K562 (cell line): ENCODE measurements around the gene ISY1. TPM values are rescaled to one million over a fixed set of nuclear protein-coding genes. Genes with fewer than 3 reads are reported as not detected.

Experiments
- ATAC-seq: fragments of 200-7000 bp; cut with Tn5 transposase; 3 replicates; pipeline ENCODE4 v1.9.1; 2020; ENCODE audit warnings: moderate library complexity
- BruUV-seq: library from RNA; stranded (reverse); fragments of 400-500 nt; replicated peaks from 2 replicates; lab custom pipeline; 2021; lab: Mats Ljungman, UMichigan
- CTCF ChIA-PET: fragments of 300-600 bp; formaldehyde crosslinking; extraction: SDS; loops from one replicate; lab custom pipeline; 2021; ENCODE audit warnings: low intra/inter-chr PET ratio; lab: Yijun Ruan, JAX
- POLR2A ChIA-PET: fragments of 300-600, 350-650 bp; sonication (Branson Sonifier 250); formaldehyde crosslinking; extraction: SDS; loops from one replicate; lab custom pipeline; 2021; ENCODE audit warnings: antibody characterized with exemption, inconsistent platforms; lab: Yijun Ruan, JAX
- DNase-seq, 4 experiments: peaks; one replicate each; pipeline versions ENCODE4 v3.0.0 to v3.0.0-alpha.2; 2011 to 2018; ENCODE audit warnings: low spot score in 3 of 4, mixed read lengths in 3 of 4; ENCODE audit errors: extremely low read depth in 1 of 4
- FAIRE-seq: peaks from 2 replicates; lab custom pipeline; 2011; peaks lifted over from hg19 to GRCh38; lab: Jason Lieb, UNC
- H2AFZ ChIP-seq: 2 replicates; pipeline ENCODE4 v1.6.0; 2011; ENCODE audit warnings: low read depth, low read length, control low read depth, inconsistent platforms
- H3K27ac ChIP-seq: fragments of 200-600 bp; 3 replicates; pipeline ENCODE4 v1.8.0; 2011; ENCODE audit warnings: low read depth, mild to moderate bottlenecking, control low read depth, inconsistent platforms, low read length, moderate library complexity, mixed read lengths; ENCODE audit errors: extremely low read depth
- H3K27me3 ChIP-seq, 2 experiments: fragments of 300-600 bp in 1 of 2; 2 replicates in 1 of 2; 3 replicates in 1 of 2; pipeline versions ENCODE4 v1.6.0 to v1.8.0; 2011; ENCODE audit warnings: inconsistent platforms in 2 of 2, low read length in 2 of 2, mild to moderate bottlenecking in 1 of 2, mixed read lengths in 1 of 2, moderate library complexity in 1 of 2; ENCODE audit not compliant: control insufficient read depth in 2 of 2, insufficient read depth in 2 of 2
- H3K36me3 ChIP-seq: fragments of 300-600 bp; 3 replicates; pipeline ENCODE4 v1.8.0; 2011; ENCODE audit warnings: mild to moderate bottlenecking, low read length, inconsistent platforms; ENCODE audit not compliant: control insufficient read depth, insufficient read depth
- H3K4me1 ChIP-seq, 2 experiments: fragments of 200-600 bp in 1 of 2; replicated peaks in 1 of 2; 2 replicates in 1 of 2; 3 replicates in 1 of 2; pipeline versions ENCODE4 v1.5.1 to v1.8.0; 2011; ENCODE audit warnings: inconsistent platforms in 2 of 2, low read length in 2 of 2, mild to moderate bottlenecking in 1 of 2, mixed read lengths in 1 of 2, moderate library complexity in 1 of 2; ENCODE audit not compliant: control insufficient read depth in 2 of 2, insufficient read depth in 2 of 2
- H3K4me2 ChIP-seq: 2 replicates; pipeline ENCODE4 v1.6.1; 2011; ENCODE audit warnings: low read length, control low read depth, inconsistent platforms, mixed read lengths; ENCODE audit not compliant: insufficient read depth
- H3K4me3 ChIP-seq: fragments of 200-600 bp; sonication (generic), shearing (Covaris generic); 2 replicates; pipeline ENCODE4 v1.5.1; 2016; ENCODE audit warnings: control low read depth, inconsistent platforms
- H3K79me2 ChIP-seq: fragments of 200-600 bp; 3 replicates; pipeline ENCODE4 v1.8.0; 2011; ENCODE audit warnings: low read length, inconsistent platforms; ENCODE audit not compliant: control insufficient read depth, insufficient read depth
- H3K9ac ChIP-seq, 2 experiments: 2 replicates each; pipeline versions ENCODE4 v1.6.0 to v1.6.1; 2011; ENCODE audit warnings: low read depth in 2 of 2, low read length in 2 of 2, control low read depth in 1 of 2, inconsistent platforms in 1 of 2, mild to moderate bottlenecking in 1 of 2, mixed read lengths in 1 of 2; ENCODE audit not compliant: insufficient read depth in 1 of 2
- H3K9me1 ChIP-seq: one replicate; pipeline ENCODE4 v1.6.0; 2011; ENCODE audit warnings: inconsistent platforms, mild to moderate bottlenecking, low read length, moderate library complexity; ENCODE audit not compliant: control insufficient read depth, insufficient read depth
- H3K9me3 ChIP-seq: replicated peaks from 2 replicates; pipeline ENCODE4 v1.5.1; 2011; ENCODE audit warnings: low read depth, low read length, inconsistent platforms; ENCODE audit not compliant: control insufficient read depth, insufficient read depth
- H4K20me1 ChIP-seq: replicated peaks from 2 replicates; pipeline ENCODE4 v1.6.1; 2011; ENCODE audit warnings: low read length, inconsistent platforms, mixed read lengths; ENCODE audit not compliant: control insufficient read depth, insufficient read depth
- DACH1 ChIP-seq: fragments of 450-650 bp; IDR thresholded peaks from 2 replicates; pipeline ENCODE4 v1.6.1; 2018; ENCODE audit not compliant: partially characterized antibody
- DPF2 ChIP-seq: fragments of 450-650 bp; IDR thresholded peaks from 2 replicates; pipeline ENCODE4 v1.6.1; 2016
- ESRRB ChIP-seq: fragments of 250-450 bp; sonication (Bioruptor Pico); IDR thresholded peaks from 2 replicates; pipeline ENCODE4 v1.5.0; 2020; ENCODE audit warnings: mild to moderate bottlenecking, moderate library complexity, borderline replicate concordance
- EZH2 ChIP-seq: IDR thresholded peaks from 2 replicates; pipeline ENCODE4 v1.6.1; 2012; ENCODE audit warnings: low read depth, mild to moderate bottlenecking, inconsistent platforms, low read length, borderline replicate concordance
- FOS ChIP-seq: IDR thresholded peaks from 3 replicates; pipeline ENCODE4 v1.6.1; 2011; ENCODE audit not compliant: insufficient read length; ENCODE audit errors: extremely low read depth
- GATAD2B ChIP-seq: fragments of 450-650 bp; IDR thresholded peaks from 2 replicates; pipeline ENCODE4 v1.6.1; 2017; ENCODE audit warnings: mild to moderate bottlenecking, borderline replicate concordance
- HCFC1 ChIP-seq: IDR thresholded peaks from 2 replicates; pipeline ENCODE4 v1.6.1; 2012; ENCODE audit warnings: low read depth, low read length, improper control_type of control experiment
- KLF13 ChIP-seq: fragments of 450-650 bp; IDR thresholded peaks from 2 replicates; pipeline ENCODE4 v1.6.1; 2016; ENCODE audit warnings: missing genetic modification characterization, low read depth, mild to moderate bottlenecking, missing compliant biosample characterization, moderate library complexity, borderline replicate concordance
- NR3C1 ChIP-seq: sonication (generic); formaldehyde crosslinking; IDR thresholded peaks from 2 replicates; pipeline ENCODE4 v1.8.1; 2022; ENCODE audit warnings: missing genetic modification reagents
- OTX1 ChIP-seq: fragments of 450-650 bp; formaldehyde crosslinking; IDR thresholded peaks from 2 replicates; pipeline ENCODE4 v1.4.0; 2022; ENCODE audit warnings: mild to moderate bottlenecking
- RBM34 ChIP-seq: fragments of 200-400 bp; formaldehyde crosslinking; IDR thresholded peaks from 2 replicates; pipeline ENCODE4 v1.6.1; 2018; ENCODE audit warnings: low read length, borderline replicate concordance; ENCODE audit not compliant: insufficient read depth
- SLC30A9 ChIP-seq: fragments of 250-450 bp; sonication (Bioruptor Pico); IDR thresholded peaks from 2 replicates; pipeline ENCODE4 v1.8.0; 2022; ENCODE audit warnings: mild to moderate bottlenecking, moderate library complexity
- SMARCA4 ChIP-seq: fragments of 450-650 bp; IDR thresholded peaks from 2 replicates; pipeline ENCODE4 v1.6.1; 2016
- XRCC5 ChIP-seq: fragments of 200-400 bp; formaldehyde crosslinking; IDR thresholded peaks from 2 replicates; pipeline ENCODE4 v1.6.1; 2017; ENCODE audit warnings: low read depth, mild to moderate bottlenecking, low read length
- ZNF143 ChIP-seq: sonication (generic); formaldehyde crosslinking; IDR thresholded peaks from 2 replicates; pipeline ENCODE4 v1.9.0; 2022; ENCODE audit warnings: mild to moderate bottlenecking, missing genetic modification reagents
- WGBS: fragments of 100-300 bp; shearing (Covaris generic); methylation state at CpG from one replicate; pipeline ENCODE4 v1.1.6; 2016; ENCODE audit warnings: low coverage, mixed read lengths; ENCODE audit not compliant: insufficient coverage; ENCODE audit errors: missing lambda C conversion rate; 5-methylcytosine and 5-hydroxymethylcytosine counted together
- in situ Hi-C: fragments of 300-500 bp; cut with MboI; formaldehyde crosslinking; loops from 4 replicates; pipeline ENCODE4 v1.15.0; 2018; ENCODE audit warnings: inconsistent platforms, mixed read lengths
- intact Hi-C: fragments of 100-400 bp; cut with micrococcal nuclease; formaldehyde crosslinking; loops from 2 replicates; pipeline ENCODE4 v1.14.2; 2022
- polyA plus RNA-seq, 8 experiments: library from polyadenylated mRNA; depleted of rRNA in 4 of 8; stranded (reverse) in 5 of 8; unstranded in 3 of 8; fragments of >200 nt; fragmentation: Nextera tagmentation in 2 of 8; fragmentation: Illumina TruSeq in 1 of 8; extraction: Ambion mirVana in 2 of 8; extraction: Trizol in 1 of 8; gene quantifications; 2 replicates each; pipeline versions ENCODE4 v1.2.1 to v1.2.3, GENCODE V29; 2011 to 2014; ENCODE audit warnings: inconsistent platforms in 1 of 8, missing spikeins in 1 of 8
- total RNA-seq, 7 experiments: library from RNA; depleted of rRNA in 6 of 7; stranded (reverse); fragments of >200 nt in 6 of 7; fragmentation: Illumina TruSeq in 2 of 7; extraction: Trizol in 2 of 7; gene quantifications; 2 replicates each; pipeline versions ENCODE4 v1.2.1 to v1.2.3, GENCODE V29; 2011 to 2021; ENCODE audit warnings: low replicate concordance in 1 of 7
- TF ChIP-seq, protein P1 (sequence below): sonication (generic); formaldehyde crosslinking; IDR thresholded peaks from 2 replicates; pipeline ENCODE4 v1.8.1; 2023; ENCODE audit warnings: mild to moderate bottlenecking, missing genetic modification reagents
- TF ChIP-seq, protein P2 (sequence below): fragments of 200-800 bp; sonication (Bioruptor generic); IDR thresholded peaks from 2 replicates; pipeline ENCODE4 v1.6.1; 2017; ENCODE audit warnings: missing genetic modification characterization, missing compliant biosample characterization

ISY1 gene
- total and polyA plus RNA-seq, 9 of the 15 experiments (the other 6 are each of a cell fraction or from before 2014, with no cell fraction given): 23.5 to 50.0 (median 32.9) TPM

DNA sequence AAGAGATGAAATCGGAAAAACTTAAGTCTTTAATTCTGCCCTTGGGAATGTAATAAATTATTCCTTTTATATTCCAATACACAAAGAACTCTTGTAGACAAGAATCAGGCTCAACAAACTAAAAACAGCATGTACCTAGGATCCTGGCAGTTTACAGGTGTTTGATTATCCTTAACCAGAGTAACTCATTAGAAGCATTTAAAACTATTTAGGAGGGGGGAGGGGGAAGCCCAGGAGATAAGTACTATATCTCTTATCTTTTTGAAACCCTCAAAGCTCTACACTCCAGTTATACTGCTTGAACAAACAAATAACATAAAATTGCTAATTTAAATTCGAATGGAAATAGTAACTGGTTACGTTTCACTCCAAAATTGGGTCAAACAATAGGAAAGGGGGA, 21.0 kb upstream of the ISY1 start:
- H3K36me3 ChIP-seq: peaks cover 50% of the 10 kb centered on the region
- POLR2A ChIA-PET: interaction anchor here (0.6 to 1.6 kb wide), 6 partner anchors 12 to 183 kb away, joined by 3 to 7 read pairs (median 3); no protein-coding TSS in a partner anchor

More for the DNA sequence above, 21.0 kb upstream of the ISY1 start:
- H3K9me3 ChIP-seq: no peaks in the 10 kb centered on the region
- no peak overlapping the region for H2AFZ ChIP-seq
- peaks cover 47% of the 10 kb centered on the region for H4K20me1 ChIP-seq
- H3K4me2 ChIP-seq: peak overlapping the region; percentile 90
- CTCF ChIA-PET: no interaction called here
- H3K27ac ChIP-seq: peak overlapping the region; percentile 99; the same call in 2 of the 3 replicates
- H3K4me3 ChIP-seq: peak overlapping the region; percentile 73
- H3K9ac ChIP-seq: peak overlapping the region in 1 of 2 experiments; percentile 99; a peak in 2 of 4 replicates
- FAIRE-seq: no peak
- in situ Hi-C loops: no loop called here
- H3K9me1 ChIP-seq: peaks cover 2% of the 10 kb centered on the region
- H3K27me3 ChIP-seq: no peaks in the 10 kb centered on the region
- TF ChIP-seq, protein P1, sequence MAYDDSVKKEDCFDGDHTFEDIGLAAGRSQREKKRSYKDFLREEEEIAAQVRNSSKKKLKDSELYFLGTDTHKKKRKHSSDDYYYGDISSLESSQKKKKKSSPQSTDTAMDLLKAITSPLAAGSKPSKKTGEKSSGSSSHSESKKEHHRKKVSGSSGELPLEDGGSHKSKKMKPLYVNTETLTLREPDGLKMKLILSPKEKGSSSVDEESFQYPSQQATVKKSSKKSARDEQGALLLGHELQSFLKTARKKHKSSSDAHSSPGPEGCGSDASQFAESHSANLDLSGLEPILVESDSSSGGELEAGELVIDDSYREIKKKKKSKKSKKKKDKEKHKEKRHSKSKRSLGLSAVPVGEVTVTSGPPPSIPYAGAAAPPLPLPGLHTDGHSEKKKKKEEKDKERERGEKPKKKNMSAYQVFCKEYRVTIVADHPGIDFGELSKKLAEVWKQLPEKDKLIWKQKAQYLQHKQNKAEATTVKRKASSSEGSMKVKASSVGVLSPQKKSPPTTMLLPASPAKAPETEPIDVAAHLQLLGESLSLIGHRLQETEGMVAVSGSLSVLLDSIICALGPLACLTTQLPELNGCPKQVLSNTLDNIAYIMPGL (CRISPR knock-in tag): no peak
- TF ChIP-seq HCFC1 (no peak), XRCC5 (no peak), KLF13 (tag) (no peak), FOS (no peak), ZNF143 (no peak), SMARCA4 (peak; percentile 10; the same call in 1 of the 2 replicates), SLC30A9 (no peak), EZH2 (no peak), NR3C1 (CRISPR knock-in tag) (no peak), DPF2 (0 out of 2 replicates have a peak, but pooled peaks have one; percentile 17), GATAD2B (0 out of 2 replicates have a peak, but pooled peaks have one; percentile 20), OTX1 (CRISPR knock-in tag) (no peak), DACH1 (peak; percentile 14), ESRRB (CRISPR knock-in tag) (no peak), RBM34 (no peak)
- TF ChIP-seq, protein P2, sequence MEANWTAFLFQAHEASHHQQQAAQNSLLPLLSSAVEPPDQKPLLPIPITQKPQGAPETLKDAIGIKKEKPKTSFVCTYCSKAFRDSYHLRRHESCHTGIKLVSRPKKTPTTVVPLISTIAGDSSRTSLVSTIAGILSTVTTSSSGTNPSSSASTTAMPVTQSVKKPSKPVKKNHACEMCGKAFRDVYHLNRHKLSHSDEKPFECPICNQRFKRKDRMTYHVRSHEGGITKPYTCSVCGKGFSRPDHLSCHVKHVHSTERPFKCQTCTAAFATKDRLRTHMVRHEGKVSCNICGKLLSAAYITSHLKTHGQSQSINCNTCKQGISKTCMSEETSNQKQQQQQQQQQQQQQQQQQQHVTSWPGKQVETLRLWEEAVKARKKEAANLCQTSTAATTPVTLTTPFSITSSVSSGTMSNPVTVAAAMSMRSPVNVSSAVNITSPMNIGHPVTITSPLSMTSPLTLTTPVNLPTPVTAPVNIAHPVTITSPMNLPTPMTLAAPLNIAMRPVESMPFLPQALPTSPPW: peak; percentile 79; the same call in 1 of the 2 replicates
- intact Hi-C loops: loop anchor here (5.0 kb wide), 1 partner anchor 45 kb away; no protein-coding TSS in a partner anchor
- 2% methylated on average over 3 of the region's 3 CpGs for WGBS
- BruUV-seq: no TSS peak
- peaks cover 15 to 26% of the 10 kb centered on the region in 2 experiments; a peak in 4 of 5 replicates for H3K4me1 ChIP-seq
- peaks cover 92% of the 10 kb centered on the region for H3K79me2 ChIP-seq
- ATAC-seq: no peak
- DNase-seq: no peak
